GM19351 (cell line): ENCODE data around the gene ANKS1A.
"Not testable (repeated sequence)": the region's sequence is repeated elsewhere in the genome, so short reads cannot be mapped to it uniquely, and the experiment has no call there.

ENCODE experiments used
- ATAC-seq: cut with Tn5 transposase; IDR thresholded peaks from one replicate; pipeline ENCODE4 v1.9.1; 2021; ENCODE audit warnings: mild to moderate bottlenecking, moderate library complexity; ENCODE audit not compliant: unreplicated experiment

The ANKS1A gene

GRCh38 chr6:34985236-34985635 lies 96.2 kb downstream of the ANKS1A start:
- no peak for ATAC-seq

GRCh38 chr6:34986845-34987246 lies 97.8 kb downstream of the ANKS1A start:
- ATAC-seq: no peak

- ATAC-seq: no peak
Observed at GRCh38 chr6:34987506-34987905, 98.5 kb downstream of the ANKS1A start.

GRCh38 chr6:34990971-34991560 lies 102.0 kb downstream of the ANKS1A start:
- no peak for ATAC-seq

GRCh38 chr6:34992376-34992775 lies 103.3 kb downstream of the ANKS1A start:
- no peak for ATAC-seq

- no peak for ATAC-seq
Observed at GRCh38 chr6:34993213-34993612, 104.2 kb downstream of the ANKS1A start.

GRCh38 chr6:34994693-34995092 lies 105.6 kb downstream of the ANKS1A start:
- no peak for ATAC-seq

- not testable (repeated sequence) for ATAC-seq
Observed at GRCh38 chr6:34998417-34998816, 109.4 kb downstream of the ANKS1A start.

GRCh38 chr6:34999153-34999552 lies 110.1 kb downstream of the ANKS1A start:
- ATAC-seq: not testable (repeated sequence)

- ATAC-seq: not testable (repeated sequence)
Observed at GRCh38 chr6:34999962-35000361, 110.9 kb downstream of the ANKS1A start.

GRCh38 chr6:35001349-35001748 lies 112.3 kb downstream of the ANKS1A start:
- ATAC-seq: not testable (repeated sequence)

- not testable (repeated sequence) for ATAC-seq
Observed at GRCh38 chr6:35003886-35004530, 115.0 kb downstream of the ANKS1A start.

GRCh38 chr6:35007016-35007415 lies 118.0 kb downstream of the ANKS1A start:
- no peak for ATAC-seq

GRCh38 chr6:35008858-35009257 lies 119.8 kb downstream of the ANKS1A start:
- no peak for ATAC-seq

- peak; percentile 67 for ATAC-seq
Observed at GRCh38 chr6:35011096-35012041, 122.3 kb downstream of the ANKS1A start.

- ATAC-seq: no peak
Observed at GRCh38 chr6:35013701-35014100, 124.6 kb downstream of the ANKS1A start.

- ATAC-seq: no peak
Observed at GRCh38 chr6:35014341-35014740, 125.3 kb downstream of the ANKS1A start.

GRCh38 chr6:35014786-35015185 lies 125.7 kb downstream of the ANKS1A start:
- no peak for ATAC-seq

- no peak for ATAC-seq
Observed at GRCh38 chr6:35015476-35015875, 126.4 kb downstream of the ANKS1A start.

- ATAC-seq: no peak
Observed at GRCh38 chr6:35015996-35016395, 126.9 kb downstream of the ANKS1A start.

GRCh38 chr6:35016502-35017321 lies 127.7 kb downstream of the ANKS1A start:
- no peak for ATAC-seq
